Subcutaneous adipose tissue (tissue), 4 donors: Measurements from ENCODE around the gene ROBO1. TPM values are rescaled to one million over a fixed set of nuclear protein-coding genes. Genes with fewer than 3 reads are reported as not detected.

Experiments
- total RNA-seq, 4 donors: library from RNA; depleted of rRNA; stranded (reverse); fragments of >200 nt; gene quantifications; one replicate each; pipeline ENCODE4 v1.1.0, GENCODE V29; 2016
- TF ChIP-seq, protein P1 (sequence below): fragments of 450-650 bp; IDR thresholded peaks from one replicate; pipeline ENCODE4 v1.5.1; 2016; ENCODE audit warnings: low read depth, mild to moderate bottlenecking, control low read depth, antibody characterized with exemption, moderate library complexity

The ROBO1 gene
- total RNA-seq, 4 donors from 2014 or later, result 26.6 to 34.0 (median 30.8) TPM

- TF ChIP-seq, protein P1, sequence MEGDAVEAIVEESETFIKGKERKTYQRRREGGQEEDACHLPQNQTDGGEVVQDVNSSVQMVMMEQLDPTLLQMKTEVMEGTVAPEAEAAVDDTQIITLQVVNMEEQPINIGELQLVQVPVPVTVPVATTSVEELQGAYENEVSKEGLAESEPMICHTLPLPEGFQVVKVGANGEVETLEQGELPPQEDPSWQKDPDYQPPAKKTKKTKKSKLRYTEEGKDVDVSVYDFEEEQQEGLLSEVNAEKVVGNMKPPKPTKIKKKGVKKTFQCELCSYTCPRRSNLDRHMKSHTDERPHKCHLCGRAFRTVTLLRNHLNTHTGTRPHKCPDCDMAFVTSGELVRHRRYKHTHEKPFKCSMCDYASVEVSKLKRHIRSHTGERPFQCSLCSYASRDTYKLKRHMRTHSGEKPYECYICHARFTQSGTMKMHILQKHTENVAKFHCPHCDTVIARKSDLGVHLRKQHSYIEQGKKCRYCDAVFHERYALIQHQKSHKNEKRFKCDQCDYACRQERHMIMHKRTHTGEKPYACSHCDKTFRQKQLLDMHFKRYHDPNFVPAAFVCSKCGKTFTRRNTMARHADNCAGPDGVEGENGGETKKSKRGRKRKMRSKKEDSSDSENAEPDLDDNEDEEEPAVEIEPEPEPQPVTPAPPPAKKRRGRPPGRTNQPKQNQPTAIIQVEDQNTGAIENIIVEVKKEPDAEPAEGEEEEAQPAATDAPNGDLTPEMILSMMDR, result no peak
Measured at GRCh38 chr3:79001255-79001654, 766.5 kb downstream of the ROBO1 start.

DNA sequence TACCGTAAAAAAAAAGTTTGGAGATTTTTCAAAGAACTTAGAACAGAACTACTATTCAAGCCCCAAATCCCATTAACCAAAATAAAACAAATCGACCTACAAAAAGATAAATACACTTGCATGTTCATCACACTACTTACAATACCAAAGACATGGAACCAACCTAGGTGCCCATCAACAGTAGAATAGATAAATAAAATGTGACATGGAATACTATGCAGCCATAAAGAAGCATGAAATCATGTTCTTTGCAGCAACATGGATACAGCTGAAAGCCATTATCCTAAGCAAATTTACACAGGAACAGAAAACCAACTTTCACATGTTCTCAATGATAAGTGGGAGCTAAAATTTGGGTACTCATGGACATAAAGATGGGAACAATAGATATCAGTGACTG, 768.7 kb downstream of the ROBO1 start:
- TF ChIP-seq, protein P1, result no peak

DNA sequence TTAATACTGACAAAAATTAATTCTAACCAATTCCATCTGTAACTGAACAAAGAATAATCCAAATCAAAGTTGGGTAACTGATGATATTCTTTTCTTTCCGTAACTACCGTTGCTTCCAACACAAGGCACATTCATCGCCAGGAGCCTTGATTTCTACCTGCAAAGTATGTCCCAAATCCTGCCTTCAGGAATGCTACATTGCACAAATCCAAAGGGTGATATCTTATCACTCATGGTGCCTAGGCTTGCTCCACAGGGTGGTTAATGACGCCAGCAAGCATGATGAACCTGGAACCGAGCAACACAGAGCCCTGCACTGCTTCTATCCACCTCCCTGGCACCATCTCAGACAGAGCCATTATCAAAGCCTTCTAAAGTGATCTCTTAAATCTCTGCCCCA, 772.7 kb downstream of the ROBO1 start:
- TF ChIP-seq, protein P1, result no peak

DNA sequence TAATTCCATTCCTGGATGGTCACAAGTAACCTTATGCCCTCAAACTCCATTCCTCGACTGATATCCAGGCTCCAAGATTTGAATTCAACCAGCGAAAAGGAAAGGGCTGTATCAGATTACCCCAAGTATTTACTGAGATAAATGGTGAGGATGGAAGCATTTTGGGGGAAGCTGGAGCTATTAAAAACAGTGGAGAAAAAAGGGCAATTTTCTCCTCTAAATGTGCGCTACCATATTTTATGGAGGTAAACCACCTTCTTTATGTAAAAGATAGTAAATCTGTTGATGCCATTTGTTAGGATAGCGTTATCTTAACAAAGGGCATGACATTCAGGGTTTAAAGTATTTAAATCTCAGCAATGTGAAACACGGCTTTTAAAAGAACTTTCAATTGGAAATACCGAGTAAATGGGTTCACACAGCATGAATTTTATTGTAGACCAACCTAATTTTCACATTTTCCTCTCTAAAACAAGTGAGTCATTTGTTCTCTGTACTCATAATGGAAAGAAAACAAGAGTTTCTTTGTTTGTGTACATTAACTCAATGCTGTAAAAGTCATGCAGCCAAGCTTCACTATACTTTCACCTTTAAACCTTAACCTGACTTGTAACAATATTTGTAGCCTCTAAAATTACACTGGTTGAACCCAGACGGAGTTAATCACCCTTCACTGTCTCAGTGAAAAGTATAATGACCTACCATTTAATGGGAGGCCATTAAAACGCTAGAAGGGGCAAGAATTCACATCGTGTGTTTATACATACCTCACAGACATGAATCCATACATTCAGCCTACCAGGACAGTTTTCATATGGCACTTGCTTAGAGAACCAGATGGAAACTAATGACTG, 773.4 kb downstream of the ROBO1 start:
- TF ChIP-seq, protein P1, result no peak

- TF ChIP-seq, protein P1, result no peak
Measured at GRCh38 chr3:78993375-78993774, 774.4 kb downstream of the ROBO1 start.

GRCh38 chr3:78992830-78993229, 775.0 kb downstream of the ROBO1 start:
- TF ChIP-seq, protein P1, result no peak

- TF ChIP-seq, protein P1, result no peak
Measured at GRCh38 chr3:78992400-78992799, 775.4 kb downstream of the ROBO1 start.
